Heart right ventricle (tissue), 16 donors: ENCODE data around the gene TMEM220. TPM values are rescaled to one million over a fixed set of nuclear protein-coding genes. Genes with fewer than 3 reads are reported as not detected.

Experiments
- ATAC-seq, 8 donors: fragments of 200-7000 bp; cut with Tn5 transposase; one replicate each; pipeline ENCODE4 v1.9.1; 2020; ENCODE audit warnings: mild to moderate bottlenecking in 8 of 8, moderate library complexity in 8 of 8, moderate number of reproducible peaks in 1 of 8
- DNase-seq, 2 donors: peaks; one replicate each; pipeline ENCODE4 v3.0.0-alpha.2; 2020
- H3K27ac ChIP-seq, 10 donors: fragments of 200-600 bp; sonication (generic) in 2 of 10; one replicate each; pipeline versions ENCODE4 v1.5.0 to v1.8.0; 2020 to 2022; ENCODE audit warnings: mild to moderate bottlenecking in 3 of 10
- H3K27me3 ChIP-seq, 7 donors: fragments of 200-600 bp; one replicate each; pipeline ENCODE4 v1.8.0; 2021 to 2022; ENCODE audit warnings: mild to moderate bottlenecking in 2 of 7
- H3K36me3 ChIP-seq, 9 donors: fragments of 200-600 bp; sonication (generic) in 1 of 9; one replicate each; pipeline versions ENCODE4 v1.5.0 to v1.8.0; 2020 to 2022; ENCODE audit warnings: mild to moderate bottlenecking in 2 of 9
- H3K4me1 ChIP-seq, 9 donors: fragments of 200-600 bp; sonication (generic) in 1 of 9; one replicate each; pipeline versions ENCODE4 v1.5.0 to v1.8.0; 2020 to 2022; ENCODE audit warnings: mild to moderate bottlenecking in 4 of 9
- H3K4me3 ChIP-seq, 10 donors: fragments of 200-600 bp; sonication (generic) in 2 of 10; one replicate each; pipeline versions ENCODE4 v1.5.0 to v1.8.0; 2020 to 2022; ENCODE audit warnings: mild to moderate bottlenecking in 7 of 10, moderate library complexity in 2 of 10
- H3K9me3 ChIP-seq, 11 donors: fragments of 200-600 bp in 10 of 11; sonication (generic) in 2 of 11; one replicate each; pipeline versions ENCODE4 v1.5.0 to v1.8.0; 2013 to 2022; ENCODE audit warnings: mild to moderate bottlenecking in 2 of 11, control low read depth in 1 of 11, moderate library complexity in 1 of 11
- CTCF ChIP-seq, 9 donors: fragments of 200-600 bp; sonication (generic) in 2 of 9; IDR thresholded peaks; one replicate each; pipeline versions ENCODE4 v1.5.0 to v1.8.0; 2021 to 2022; ENCODE audit warnings: antibody characterized with exemption in 9 of 9, mild to moderate bottlenecking in 5 of 9, moderate library complexity in 1 of 9
- WGBS, 2 donors: extraction: QIAGEN DNeasy Blood & Tissue Kit; methylation state at CpG; one replicate each; pipeline ENCODE4 v1.1.7; 2013; ENCODE audit warnings: inconsistent platforms in 1 of 2; 5-methylcytosine and 5-hydroxymethylcytosine counted together
- intact Hi-C, 10 donors: fragments of 100-400 bp; cut with DNase I; formaldehyde crosslinking; loops; one replicate each; pipeline versions ENCODE4 v1.11.1 to v1.14.2; 2022
- polyA plus RNA-seq, 2 donors: library from polyadenylated mRNA; stranded (reverse); fragments of 200-250 nt; gene quantifications; one replicate each; pipeline ENCODE4 v1.2.3, GENCODE V29; 2013
- total RNA-seq, 10 donors: library from RNA; stranded (reverse); fragmentation: NEBNext Ultra II Directional in 3 of 10; extraction: Animal tissue kit (Norgen Biotek cat#: 25700) in 3 of 10; gene quantifications; one replicate each; pipeline versions ENCODE4 v1.2.1 to v1.2.4, GENCODE V29; 2021 to 2023
- donor health status: Arrhythmogenic right ventricular cardiomyopathy.
- donor health status: ischemic (EF 13 %, LVEDD 7.1; RV severe dilation, severe dysfunction).
- donor health status: healthy with polysubstance abuse.
- donor health status: DM: no; HTN: yes; CAD: no.
- donor health status: DM: no; HTN: no; CAD: no.
- donor health status: ischemic (EF 25% LVEDD 6.9; RV normal size, moderate dysfunction).
- donor health status: ischemic (EF 25% LVEDD 5.7; RV mildly dilated, moderate dysfunction).
- donor health status: healthy.
- donor health status: DM: yes; HTN: yes; CAD: no.
- donor health status: Ischemic cardiomyopathy.
- donor health status: ischemic (EF 35%, LVEDD 5.7; RV mildly dilated, moderate dysfunction).
- donor health status: nonischemic (EF 11% LVEDD 7.7; RV severe dilation, severe dysfunction).
- donor health status: DM: yes; HTN: yes; CAD: no.
- donor health status: PGD.
- donor health status: ischemic (EF 29% LVEDD 5.4; RV normal size, mild dysfunction).
- donor health status: nonischemic (EF 23%, LVEDD 6.1; RV moderate dilation, normal function).

Gene TMEM220
- total and polyA plus RNA-seq, 12 donors: 3.8 to 13.6 (median 7.6) TPM

GRCh38 chr17:10713318-10713717, 16.5 kb downstream of the TMEM220 start:
- Histone ChIP-seq H3K27me3 (no peaks in the 10 kb centered on the region), H3K9me3 (no peaks in the 10 kb centered on the region), H3K4me3 (no peak overlapping the region), H3K36me3 (peaks cover 0 to 78% (median 20%) of the 10 kb centered on the region in 9 donors), H3K27ac (no peak overlapping the region), H3K4me1 (peaks cover 0 to 9% (median 0%) of the 10 kb centered on the region in 9 donors)
- intact Hi-C loops: no loop called here
- no peak for DNase-seq
- 93 to 97% methylated on average over 2 of the region's 2 CpGs for WGBS, 2 donors
- no peak for TF ChIP-seq CTCF (IDR thresholded peaks at IDR 0.05)
- ATAC-seq: no peak

GRCh38 chr17:10705727-10706126, 24.1 kb downstream of the TMEM220 start:
- Histone ChIP-seq H3K27ac (no peak overlapping the region), H3K36me3 (peaks cover 0 to 62% (median 28%) of the 10 kb centered on the region in 9 donors)
- no peak for ATAC-seq

GRCh38 chr17:10702574-10702973, 27.2 kb downstream of the TMEM220 start:
- intact Hi-C loops: no loop called here
- peaks cover 0 to 31% (median 23%) of the 10 kb centered on the region in 9 donors for H3K36me3 ChIP-seq
- no peak overlapping the region for H3K4me3 ChIP-seq
- ATAC-seq: no peak
- H3K9me3 ChIP-seq: no peaks in the 10 kb centered on the region
- 53 to 67% methylated on average over 2 of the region's 2 CpGs for WGBS, 2 donors
- no peak for DNase-seq
- no peak overlapping the region for H3K27ac ChIP-seq
- H3K4me1 ChIP-seq: peaks cover 0 to 35% (median 20%) of the 10 kb centered on the region in 9 donors
- TF ChIP-seq CTCF (IDR thresholded peaks at IDR 0.05): no peak
- no peaks in the 10 kb centered on the region for H3K27me3 ChIP-seq

More at GRCh38 chr17:10705727-10706126, 24.1 kb downstream of the TMEM220 start:
- Histone ChIP-seq H3K27me3 (no peaks in the 10 kb centered on the region), H3K4me3 (no peak overlapping the region), H3K9me3 (no peaks in the 10 kb centered on the region), H3K4me1 (peaks cover 0 to 14% (median 9%) of the 10 kb centered on the region in 9 donors)
- intact Hi-C loops: no loop called here
- no peak for TF ChIP-seq CTCF (IDR thresholded peaks at IDR 0.05)
- 66 to 79% methylated on average over 5 of the region's 5 CpGs for WGBS, 2 donors
- DNase-seq: no peak

GRCh38 chr17:10699856-10700255, 30.0 kb downstream of the TMEM220 start:
- H3K9me3 ChIP-seq: no peaks in the 10 kb centered on the region
- no peak for TF ChIP-seq CTCF (IDR thresholded peaks at IDR 0.05)
- intact Hi-C loops: no loop called here
- DNase-seq (no peak), ATAC-seq (no peak)
- H3K36me3 ChIP-seq: peaks cover 0 to 11% (median 5%) of the 10 kb centered on the region in 9 donors
- H3K27me3 ChIP-seq: no peaks in the 10 kb centered on the region
- peak overlapping the region in 1 of 10 donors; percentile 12 for H3K27ac ChIP-seq
- H3K4me1 ChIP-seq: peaks cover 6 to 48% (median 31%) of the 10 kb centered on the region in 9 donors
- WGBS, 2 donors: 86 to 92% methylated on average over 1 of the region's 1 CpG
- no peak overlapping the region for H3K4me3 ChIP-seq
